SK-N-SH (cell line): ENCODE data around the gene EVL.

Experiments
- GABPA ChIP-seq: IDR thresholded peaks from 2 replicates; pipeline ENCODE4 v1.4.0; 2012; ENCODE audit warnings: low read depth, mild to moderate bottlenecking
- POLR2AphosphoS5 ChIP-seq: IDR thresholded peaks from 2 replicates; pipeline ENCODE4 v1.6.1; 2012; ENCODE audit warnings: low read depth, low read length
- RAD21 ChIP-seq: IDR thresholded peaks from 2 replicates; pipeline ENCODE4 v1.6.1; 2012; ENCODE audit warnings: mild to moderate bottlenecking, low read length
- RFX5 ChIP-seq: IDR thresholded peaks from 2 replicates; pipeline ENCODE4 v1.6.1; 2012; ENCODE audit warnings: mild to moderate bottlenecking, improper control_type of control experiment, low read length
- TF ChIP-seq, protein P1 (sequence below): fragments of 200-600 bp; sonication (generic); IDR thresholded peaks from 2 replicates; pipeline ENCODE4 v1.6.1; 2017; ENCODE audit warnings: antibody characterized with exemption, mild to moderate bottlenecking, moderate library complexity
- TF ChIP-seq, protein P2 (sequence below): IDR thresholded peaks from 2 replicates; pipeline ENCODE4 v1.4.0; 2012; ENCODE audit warnings: low read depth, borderline replicate concordance
- TF ChIP-seq, protein P3 (sequence below): fragments of 150-350 bp; IDR thresholded peaks from 2 replicates; pipeline ENCODE4 v1.6.1; 2017; ENCODE audit warnings: antibody characterized with exemption, low read length, low read depth, borderline replicate concordance
- TF ChIP-seq, protein P4 (sequence below): IDR thresholded peaks from 2 replicates; pipeline ENCODE4 v1.4.0; 2012; ENCODE audit warnings: low read depth
- TF ChIP-seq, protein P5 (sequence below): IDR thresholded peaks from 2 replicates; pipeline ENCODE4 v1.6.1; 2012; ENCODE audit warnings: mild to moderate bottlenecking, low read depth, low read length, moderate library complexity

DNA sequence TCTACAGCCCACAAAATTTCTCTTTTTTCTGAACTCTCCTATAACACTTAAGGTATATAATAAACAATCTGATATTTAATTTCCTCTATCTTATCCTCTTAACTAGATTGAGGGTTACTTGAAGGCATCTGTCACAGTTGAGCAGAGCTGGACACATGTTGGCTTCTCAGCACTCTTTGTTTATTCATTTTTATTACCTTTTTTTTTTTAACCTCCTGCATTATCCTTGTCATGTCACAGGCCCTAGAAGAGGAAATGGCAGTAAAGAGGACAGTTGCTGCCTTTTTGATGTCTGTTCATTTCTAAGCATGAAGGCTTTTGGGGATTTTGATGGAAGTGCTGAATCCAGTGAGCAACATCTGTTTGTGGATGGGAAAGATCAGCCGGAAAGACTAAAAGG lies 32.5 kb upstream of the EVL start:
- TF ChIP-seq, protein P1, sequence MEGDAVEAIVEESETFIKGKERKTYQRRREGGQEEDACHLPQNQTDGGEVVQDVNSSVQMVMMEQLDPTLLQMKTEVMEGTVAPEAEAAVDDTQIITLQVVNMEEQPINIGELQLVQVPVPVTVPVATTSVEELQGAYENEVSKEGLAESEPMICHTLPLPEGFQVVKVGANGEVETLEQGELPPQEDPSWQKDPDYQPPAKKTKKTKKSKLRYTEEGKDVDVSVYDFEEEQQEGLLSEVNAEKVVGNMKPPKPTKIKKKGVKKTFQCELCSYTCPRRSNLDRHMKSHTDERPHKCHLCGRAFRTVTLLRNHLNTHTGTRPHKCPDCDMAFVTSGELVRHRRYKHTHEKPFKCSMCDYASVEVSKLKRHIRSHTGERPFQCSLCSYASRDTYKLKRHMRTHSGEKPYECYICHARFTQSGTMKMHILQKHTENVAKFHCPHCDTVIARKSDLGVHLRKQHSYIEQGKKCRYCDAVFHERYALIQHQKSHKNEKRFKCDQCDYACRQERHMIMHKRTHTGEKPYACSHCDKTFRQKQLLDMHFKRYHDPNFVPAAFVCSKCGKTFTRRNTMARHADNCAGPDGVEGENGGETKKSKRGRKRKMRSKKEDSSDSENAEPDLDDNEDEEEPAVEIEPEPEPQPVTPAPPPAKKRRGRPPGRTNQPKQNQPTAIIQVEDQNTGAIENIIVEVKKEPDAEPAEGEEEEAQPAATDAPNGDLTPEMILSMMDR = no peak
- TF ChIP-seq RFX5 = no peak
- TF ChIP-seq, protein P2, sequence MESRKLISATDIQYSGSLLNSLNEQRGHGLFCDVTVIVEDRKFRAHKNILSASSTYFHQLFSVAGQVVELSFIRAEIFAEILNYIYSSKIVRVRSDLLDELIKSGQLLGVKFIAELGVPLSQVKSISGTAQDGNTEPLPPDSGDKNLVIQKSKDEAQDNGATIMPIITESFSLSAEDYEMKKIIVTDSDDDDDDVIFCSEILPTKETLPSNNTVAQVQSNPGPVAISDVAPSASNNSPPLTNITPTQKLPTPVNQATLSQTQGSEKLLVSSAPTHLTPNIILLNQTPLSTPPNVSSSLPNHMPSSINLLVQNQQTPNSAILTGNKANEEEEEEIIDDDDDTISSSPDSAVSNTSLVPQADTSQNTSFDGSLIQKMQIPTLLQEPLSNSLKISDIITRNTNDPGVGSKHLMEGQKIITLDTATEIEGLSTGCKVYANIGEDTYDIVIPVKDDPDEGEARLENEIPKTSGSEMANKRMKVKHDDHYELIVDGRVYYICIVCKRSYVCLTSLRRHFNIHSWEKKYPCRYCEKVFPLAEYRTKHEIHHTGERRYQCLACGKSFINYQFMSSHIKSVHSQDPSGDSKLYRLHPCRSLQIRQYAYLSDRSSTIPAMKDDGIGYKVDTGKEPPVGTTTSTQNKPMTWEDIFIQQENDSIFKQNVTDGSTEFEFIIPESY = no peak
- no peak for TF ChIP-seq POLR2AphosphoS5
- TF ChIP-seq, protein P3, sequence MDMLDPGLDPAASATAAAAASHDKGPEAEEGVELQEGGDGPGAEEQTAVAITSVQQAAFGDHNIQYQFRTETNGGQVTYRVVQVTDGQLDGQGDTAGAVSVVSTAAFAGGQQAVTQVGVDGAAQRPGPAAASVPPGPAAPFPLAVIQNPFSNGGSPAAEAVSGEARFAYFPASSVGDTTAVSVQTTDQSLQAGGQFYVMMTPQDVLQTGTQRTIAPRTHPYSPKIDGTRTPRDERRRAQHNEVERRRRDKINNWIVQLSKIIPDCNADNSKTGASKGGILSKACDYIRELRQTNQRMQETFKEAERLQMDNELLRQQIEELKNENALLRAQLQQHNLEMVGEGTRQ = no peak
- TF ChIP-seq, protein P4, sequence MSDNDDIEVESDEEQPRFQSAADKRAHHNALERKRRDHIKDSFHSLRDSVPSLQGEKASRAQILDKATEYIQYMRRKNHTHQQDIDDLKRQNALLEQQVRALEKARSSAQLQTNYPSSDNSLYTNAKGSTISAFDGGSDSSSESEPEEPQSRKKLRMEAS = no peak
- TF ChIP-seq, protein P5, sequence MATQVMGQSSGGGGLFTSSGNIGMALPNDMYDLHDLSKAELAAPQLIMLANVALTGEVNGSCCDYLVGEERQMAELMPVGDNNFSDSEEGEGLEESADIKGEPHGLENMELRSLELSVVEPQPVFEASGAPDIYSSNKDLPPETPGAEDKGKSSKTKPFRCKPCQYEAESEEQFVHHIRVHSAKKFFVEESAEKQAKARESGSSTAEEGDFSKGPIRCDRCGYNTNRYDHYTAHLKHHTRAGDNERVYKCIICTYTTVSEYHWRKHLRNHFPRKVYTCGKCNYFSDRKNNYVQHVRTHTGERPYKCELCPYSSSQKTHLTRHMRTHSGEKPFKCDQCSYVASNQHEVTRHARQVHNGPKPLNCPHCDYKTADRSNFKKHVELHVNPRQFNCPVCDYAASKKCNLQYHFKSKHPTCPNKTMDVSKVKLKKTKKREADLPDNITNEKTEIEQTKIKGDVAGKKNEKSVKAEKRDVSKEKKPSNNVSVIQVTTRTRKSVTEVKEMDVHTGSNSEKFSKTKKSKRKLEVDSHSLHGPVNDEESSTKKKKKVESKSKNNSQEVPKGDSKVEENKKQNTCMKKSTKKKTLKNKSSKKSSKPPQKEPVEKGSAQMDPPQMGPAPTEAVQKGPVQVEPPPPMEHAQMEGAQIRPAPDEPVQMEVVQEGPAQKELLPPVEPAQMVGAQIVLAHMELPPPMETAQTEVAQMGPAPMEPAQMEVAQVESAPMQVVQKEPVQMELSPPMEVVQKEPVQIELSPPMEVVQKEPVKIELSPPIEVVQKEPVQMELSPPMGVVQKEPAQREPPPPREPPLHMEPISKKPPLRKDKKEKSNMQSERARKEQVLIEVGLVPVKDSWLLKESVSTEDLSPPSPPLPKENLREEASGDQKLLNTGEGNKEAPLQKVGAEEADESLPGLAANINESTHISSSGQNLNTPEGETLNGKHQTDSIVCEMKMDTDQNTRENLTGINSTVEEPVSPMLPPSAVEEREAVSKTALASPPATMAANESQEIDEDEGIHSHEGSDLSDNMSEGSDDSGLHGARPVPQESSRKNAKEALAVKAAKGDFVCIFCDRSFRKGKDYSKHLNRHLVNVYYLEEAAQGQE = no peak
- no peak for TF ChIP-seq RAD21
- TF ChIP-seq GABPA = no peak
